HG02885 (cell line): ENCODE measurements around the gene NAT8L.

Source experiments
- ATAC-seq: cut with Tn5 transposase; IDR thresholded peaks from one replicate; pipeline ENCODE4 v1.9.1; 2021; ENCODE audit warnings: mild to moderate bottlenecking; ENCODE audit not compliant: unreplicated experiment, poor library complexity

NAT8L gene

DNA sequence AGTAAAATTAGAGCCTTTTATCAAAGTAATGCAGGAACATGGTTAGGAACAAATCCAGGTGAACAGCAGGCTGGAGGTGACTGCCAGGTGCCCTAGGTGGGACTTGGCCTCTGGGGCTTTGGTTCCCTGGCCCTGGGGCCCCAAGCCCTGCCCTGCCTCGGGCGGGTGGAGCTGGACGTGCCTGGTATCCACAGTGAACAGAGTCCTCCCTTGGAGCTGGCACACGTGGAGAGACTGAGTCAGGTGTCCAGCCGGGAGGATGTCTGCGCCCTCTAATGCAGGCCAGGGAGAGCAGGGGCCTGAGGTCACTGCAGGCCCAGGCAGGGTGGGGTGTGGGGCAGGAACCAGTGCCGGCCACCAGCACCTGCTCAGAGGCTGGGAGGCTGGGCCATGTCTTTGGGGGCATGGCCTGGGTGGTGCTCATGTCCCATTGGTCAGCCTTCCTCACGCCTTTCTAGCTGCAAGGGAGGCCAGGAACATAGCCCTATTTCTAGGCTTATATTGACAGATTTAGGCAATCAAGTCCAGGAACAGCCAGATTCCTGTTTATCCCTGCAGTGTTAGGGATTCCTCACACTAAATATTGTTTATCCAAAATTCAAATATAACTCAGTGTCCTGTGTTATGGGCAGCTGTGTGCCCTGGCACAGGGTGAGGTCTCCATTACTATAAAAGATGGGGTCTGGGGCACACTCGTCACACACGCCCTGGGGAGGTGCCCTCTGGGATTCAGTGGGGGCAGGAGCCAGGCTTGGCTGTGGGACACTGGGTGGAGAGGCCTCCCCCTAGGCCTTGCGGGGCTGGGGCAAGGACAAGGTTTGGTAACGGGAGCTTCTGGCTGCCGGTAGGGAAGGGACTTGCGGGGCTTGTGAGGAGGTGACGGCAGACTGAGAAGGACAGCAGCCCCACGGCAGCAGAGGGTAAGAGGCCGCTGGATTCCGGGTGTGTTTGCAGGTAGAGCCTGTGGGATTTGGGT lies 14.3 kb upstream of the NAT8L start:
- ATAC-seq = no peak

- ATAC-seq = no peak
Observed at GRCh38 chr4:2045518-2045951, 13.6 kb upstream of the NAT8L start.

GRCh38 chr4:2046031-2046961 lies 12.8 kb upstream of the NAT8L start:
- no peak for ATAC-seq

GRCh38 chr4:2047031-2047660 lies 12.0 kb upstream of the NAT8L start:
- no peak for ATAC-seq

DNA sequence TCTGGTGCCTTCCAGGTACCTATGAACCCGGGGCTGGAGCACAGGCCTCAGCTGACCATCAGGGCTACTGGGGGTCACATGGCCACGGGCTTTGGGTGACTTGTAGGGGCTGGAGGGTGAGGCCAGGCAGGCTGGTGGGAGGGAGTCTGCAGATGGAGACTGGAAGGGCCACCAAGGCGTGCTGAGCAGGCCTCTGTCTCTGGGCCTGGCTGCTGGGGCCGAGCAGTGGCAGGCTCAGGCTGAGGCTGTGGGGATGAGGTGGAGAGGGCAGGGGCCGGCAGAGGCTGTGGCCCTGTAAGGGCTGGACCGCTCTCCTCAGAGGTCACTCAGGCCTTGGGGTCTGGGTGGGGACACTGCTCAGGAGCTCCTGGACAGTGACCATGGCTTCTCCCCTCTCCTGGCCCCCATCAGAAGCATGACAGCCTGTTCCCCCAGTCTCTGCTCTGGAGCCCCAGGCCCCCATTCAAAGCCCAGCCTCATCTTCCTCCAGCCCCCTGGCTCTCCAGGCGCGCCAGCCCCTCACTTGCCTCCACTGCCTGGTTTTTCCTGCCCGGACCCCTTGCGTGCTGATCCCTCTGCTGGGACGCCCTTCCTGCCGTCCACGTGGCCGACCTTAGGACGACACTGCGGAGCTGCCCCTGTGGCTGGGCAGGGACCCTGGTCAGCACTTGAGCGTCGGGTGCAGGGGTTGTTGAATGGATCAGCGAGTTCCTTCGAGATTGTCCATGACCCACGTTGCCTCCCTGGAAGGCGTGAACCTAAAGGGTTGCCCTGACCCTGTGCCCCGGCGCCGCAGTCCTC lies 11.1 kb upstream of the NAT8L start:
- ATAC-seq = no peak

DNA sequence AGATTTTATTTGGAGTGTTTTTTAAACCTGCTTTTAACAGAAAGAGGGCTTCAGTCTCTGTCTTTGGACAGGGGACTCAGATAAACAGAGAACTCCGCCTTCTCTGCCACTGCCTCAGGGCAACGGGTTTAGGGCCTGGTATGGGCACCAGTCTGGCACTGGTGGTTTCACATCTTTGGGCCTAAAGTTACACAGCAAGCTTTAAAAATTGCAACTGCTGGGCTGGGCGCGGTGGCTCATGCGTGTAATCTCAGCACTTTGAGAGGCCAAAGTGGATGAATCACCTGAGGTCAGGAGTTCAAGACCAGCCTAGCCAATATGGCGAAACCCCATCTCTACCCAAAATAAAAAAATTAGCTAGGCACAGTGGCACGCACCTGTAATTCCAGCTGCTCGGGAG lies 10.3 kb upstream of the NAT8L start:
- ATAC-seq = no peak

- ATAC-seq = no peak
Observed at GRCh38 chr4:2049381-2049780, 9.7 kb upstream of the NAT8L start.

GRCh38 chr4:2049811-2050210 lies 9.3 kb upstream of the NAT8L start:
- ATAC-seq = no peak

DNA sequence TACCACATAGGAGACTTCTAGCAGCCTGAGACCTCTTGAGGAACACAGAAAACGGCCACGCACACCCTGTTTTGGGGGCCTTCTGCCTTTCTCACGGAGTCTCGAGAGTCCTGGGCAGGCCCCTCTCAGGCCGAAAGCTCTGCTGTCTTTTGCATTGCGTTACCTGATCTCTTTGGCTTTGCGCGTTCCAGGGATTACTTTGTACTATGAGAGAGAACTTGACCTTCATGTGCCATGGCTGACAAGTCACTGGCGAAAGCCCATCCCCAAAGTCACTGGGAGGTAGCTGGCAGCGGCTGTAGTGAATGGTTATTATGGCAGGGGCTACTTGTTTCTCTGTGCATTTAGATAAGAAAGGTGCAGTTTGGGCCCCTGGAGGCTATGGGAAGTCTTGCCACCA lies 8.0 kb upstream of the NAT8L start:
- ATAC-seq = no peak

- ATAC-seq = no peak
Observed at GRCh38 chr4:2054217-2054616, 4.9 kb upstream of the NAT8L start.

- no peak for ATAC-seq
Observed at GRCh38 chr4:2057382-2058065, 1.6 kb upstream of the NAT8L start.

DNA sequence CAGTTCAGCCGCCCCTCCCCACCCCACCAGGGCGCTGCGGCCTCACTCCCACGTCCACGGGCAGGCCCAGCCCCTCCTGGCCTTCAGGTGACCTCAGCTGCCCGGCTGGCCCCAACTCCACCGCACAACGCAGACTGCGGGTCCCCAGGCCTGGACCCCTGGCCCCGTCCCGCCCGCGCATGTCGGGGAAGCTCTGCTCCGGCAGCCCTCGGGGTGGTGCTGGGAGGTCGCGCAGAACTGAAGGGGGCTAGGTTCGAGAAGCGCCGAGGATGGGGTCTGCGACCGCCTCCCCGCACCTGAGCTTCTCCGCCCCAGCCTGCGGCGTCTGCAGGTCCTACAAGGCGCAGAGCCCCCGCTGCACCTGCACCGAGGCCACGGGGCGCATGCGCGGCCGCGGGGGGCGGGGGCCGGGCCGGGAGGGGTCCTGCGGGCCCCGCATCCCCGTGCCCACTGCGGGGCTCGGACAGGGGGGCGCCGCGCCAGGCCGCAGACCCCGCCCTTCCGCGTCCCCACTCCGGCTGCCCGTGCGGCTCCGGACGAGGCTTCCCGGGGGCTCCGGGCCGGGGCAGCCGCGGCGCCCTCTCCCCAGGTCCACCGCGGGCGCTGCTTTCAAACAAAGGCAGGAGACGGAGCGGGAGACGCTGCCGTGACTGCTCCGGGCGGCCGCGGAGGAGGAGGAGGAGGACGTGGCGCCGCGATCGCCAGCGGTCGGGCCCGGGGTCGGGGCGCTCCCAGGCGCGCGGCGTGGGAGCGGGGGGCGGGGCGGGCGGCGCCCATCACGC lies 672 bp upstream of the NAT8L start:
- ATAC-seq = no peak

DNA sequence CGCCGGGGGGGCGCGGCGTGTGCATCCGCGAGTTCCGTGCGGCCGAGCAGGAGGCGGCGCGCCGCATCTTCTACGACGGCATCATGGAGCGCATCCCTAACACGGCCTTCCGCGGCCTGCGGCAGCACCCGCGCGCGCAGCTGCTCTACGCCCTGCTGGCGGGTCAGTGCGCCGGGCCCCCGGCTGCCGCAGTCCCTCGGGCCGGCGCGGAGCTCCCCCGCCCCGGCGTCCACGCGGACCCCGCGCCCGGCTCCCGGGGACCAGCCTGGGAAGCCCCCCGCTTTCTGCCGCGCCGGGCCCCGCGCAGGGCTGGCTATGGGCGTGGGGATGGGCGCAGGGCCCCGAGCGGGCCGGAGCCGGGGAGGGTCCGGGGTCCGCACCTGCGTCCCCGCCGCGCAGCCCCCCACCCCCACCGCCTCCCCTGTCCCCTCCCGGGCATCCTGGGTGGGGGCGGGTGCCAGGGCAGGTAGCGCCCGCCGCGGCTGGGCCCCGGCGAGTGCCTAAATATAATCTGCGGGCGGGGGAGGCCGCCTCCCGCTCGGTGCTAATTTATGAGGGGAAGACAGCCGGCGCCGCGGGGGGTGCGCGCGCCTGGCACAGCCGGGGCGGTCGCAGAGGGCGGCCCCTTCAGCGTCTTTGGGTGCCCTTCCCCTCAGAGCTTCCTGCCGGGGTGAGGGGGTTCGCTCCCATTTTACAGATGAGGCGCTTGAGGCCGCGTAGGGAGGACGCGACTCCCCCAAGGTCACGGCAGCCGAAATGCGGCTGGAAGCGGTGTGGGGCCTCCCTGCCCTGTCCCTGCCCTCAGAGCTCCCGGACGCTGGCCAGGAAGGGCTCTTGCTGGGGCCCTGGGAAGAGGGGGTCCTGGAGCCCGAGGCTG lies 837 bp downstream of the NAT8L start:
- no peak for ATAC-seq

DNA sequence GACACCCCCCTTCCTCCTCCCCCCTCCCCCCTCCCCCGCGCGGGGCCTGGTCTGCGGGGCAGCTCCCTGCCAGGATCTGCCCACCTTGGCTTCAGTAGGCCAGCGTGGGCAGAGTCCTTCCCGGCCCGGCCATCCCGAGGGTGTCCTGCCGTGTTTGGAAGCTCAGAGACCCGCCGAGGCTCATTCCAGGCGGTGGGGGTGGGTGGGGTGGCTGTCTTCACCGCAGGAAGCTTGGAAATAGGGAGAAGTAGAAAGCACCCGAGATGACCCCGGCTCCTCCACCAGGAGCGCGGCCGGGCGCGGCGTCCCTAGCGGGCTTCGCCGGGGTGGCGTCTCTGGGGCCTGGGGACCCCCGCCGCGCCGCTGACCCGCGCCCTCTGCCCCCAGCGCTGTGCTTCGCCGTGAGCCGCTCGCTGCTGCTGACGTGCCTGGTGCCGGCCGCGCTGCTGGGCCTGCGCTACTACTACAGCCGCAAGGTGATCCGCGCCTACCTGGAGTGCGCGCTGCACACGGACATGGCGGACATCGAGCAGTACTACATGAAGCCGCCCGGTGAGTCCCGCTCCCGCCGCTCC lies 1.6 kb downstream of the NAT8L start:
- no peak for ATAC-seq

DNA sequence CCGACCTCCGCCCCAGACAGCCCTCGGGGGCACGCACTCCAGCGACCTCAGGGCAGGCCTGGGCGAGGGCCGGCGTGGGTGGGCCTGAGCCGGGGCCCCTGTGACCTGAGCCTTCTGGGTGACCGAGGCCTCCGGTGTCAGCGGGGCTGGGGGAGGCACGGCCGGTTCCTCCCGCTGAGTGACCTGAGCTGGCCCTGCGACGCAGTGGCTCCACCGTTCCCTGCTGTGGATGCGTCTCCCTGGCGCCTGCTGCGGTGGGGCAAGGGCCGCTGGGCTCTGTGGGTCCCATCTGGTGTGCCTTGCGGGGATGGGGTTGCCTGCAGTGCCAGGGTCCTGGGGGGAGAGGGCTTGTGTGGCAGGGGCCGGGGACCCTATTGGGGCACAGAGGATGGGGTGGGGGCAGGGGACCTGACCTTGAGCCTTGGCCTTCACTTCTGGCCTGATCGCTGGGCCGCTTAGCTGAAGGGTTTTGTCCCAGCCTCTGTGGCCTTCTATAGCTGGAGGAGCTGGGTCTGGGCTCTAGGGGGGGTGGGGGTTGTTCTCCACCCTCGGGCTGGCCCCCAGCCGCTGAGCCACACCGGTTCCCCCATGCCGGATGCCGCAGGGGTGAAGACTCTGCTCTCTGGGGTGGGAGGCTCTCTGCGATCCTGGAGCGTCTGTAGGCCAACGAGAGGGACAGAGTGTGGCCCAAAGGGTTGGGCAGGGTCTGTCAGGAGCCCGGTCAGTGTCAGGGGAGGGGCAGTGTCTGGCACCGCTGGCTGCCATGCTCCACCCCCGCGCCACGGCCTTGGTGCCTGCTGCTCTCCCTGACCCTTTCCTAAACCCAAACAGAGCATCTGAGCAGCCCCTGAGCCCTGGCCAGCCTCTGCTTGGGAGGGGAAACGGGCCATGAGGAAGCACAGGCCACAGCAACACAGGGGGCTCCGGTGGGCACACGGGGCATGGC lies 2.3 kb downstream of the NAT8L start:
- ATAC-seq = no peak

DNA sequence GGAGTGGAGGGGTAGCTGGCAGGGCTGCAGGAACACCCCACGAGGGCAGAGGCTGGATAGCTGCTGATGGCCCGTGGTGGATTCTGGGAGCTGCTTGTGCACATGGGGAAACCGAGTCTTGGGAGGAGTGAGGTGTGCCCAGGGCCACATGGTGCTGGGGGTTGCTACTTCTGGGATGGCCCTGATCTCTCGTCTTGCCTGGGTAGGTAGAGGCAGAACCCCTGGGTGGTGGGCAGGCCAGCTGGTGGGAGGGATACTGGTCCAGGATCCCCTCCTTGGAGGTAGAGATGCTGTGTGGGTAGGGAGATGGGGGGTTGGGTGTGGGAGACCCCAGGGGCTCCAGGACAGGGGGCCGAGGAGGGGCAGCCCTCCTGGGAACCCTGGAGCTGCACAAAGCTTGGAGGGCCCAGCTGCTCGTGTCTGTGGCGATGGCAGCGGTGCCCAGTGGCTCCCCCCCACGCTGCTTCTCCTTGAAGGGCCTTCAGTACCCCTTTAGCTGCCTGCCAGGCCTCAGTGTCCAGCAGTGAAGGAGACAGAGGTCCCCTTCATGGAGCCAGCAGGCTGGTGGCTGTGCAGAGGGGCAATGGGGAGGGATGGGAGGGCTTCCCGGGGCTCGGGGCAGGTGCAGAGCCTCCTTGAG lies 3.2 kb downstream of the NAT8L start:
- no peak for ATAC-seq
